MCF 10A (cell line): ENCODE data around the gene PLCL1. TPM values are rescaled to one million over a fixed set of nuclear protein-coding genes. Genes with fewer than 3 reads are reported as not detected.

Source experiments
- BruUV-seq: library from RNA; stranded (reverse); fragments of 400-500 nt; replicated peaks from 2 replicates; lab custom pipeline; 2021; lab: Mats Ljungman, UMichigan
- CTCF ChIA-PET: fragments of 300-600 bp; sonication (Branson Sonifier 250); formaldehyde crosslinking; extraction: SDS; loops from one replicate; lab custom pipeline; 2021; ENCODE audit warnings: antibody characterized with exemption, inconsistent platforms; lab: Yijun Ruan, JAX
- POLR2A ChIA-PET: fragments of 300-600, 350-650 bp; sonication (Branson Sonifier 250); formaldehyde crosslinking; extraction: SDS; loops from one replicate; lab custom pipeline; 2020; ENCODE audit warnings: antibody characterized with exemption, inconsistent platforms; lab: Yijun Ruan, JAX
- DNase-seq: peaks from one replicate; pipeline ENCODE4 v3.0.0-alpha.2; 2018; ENCODE audit not compliant: unreplicated experiment
- H3K27ac Mint-ChIP-seq: one replicate; pipeline ENCODE4 v1.8.0; 2022; ENCODE audit warnings: mild to moderate bottlenecking, low read depth, mixed read lengths; ENCODE audit not compliant: unreplicated experiment
- H3K27me3 Mint-ChIP-seq: one replicate; pipeline ENCODE4 v1.8.0; 2022; ENCODE audit warnings: mixed read lengths; ENCODE audit not compliant: insufficient read depth, unreplicated experiment
- H3K36me3 Mint-ChIP-seq: one replicate; pipeline ENCODE4 v1.8.0; 2022; ENCODE audit warnings: mild to moderate bottlenecking, moderate library complexity, mixed read lengths; ENCODE audit not compliant: insufficient read depth, unreplicated experiment
- H3K4me1 Mint-ChIP-seq: one replicate; pipeline ENCODE4 v1.8.0; 2022; ENCODE audit warnings: mixed read lengths; ENCODE audit not compliant: insufficient read depth, unreplicated experiment
- H3K4me3 Mint-ChIP-seq: one replicate; pipeline ENCODE4 v1.8.0; 2022; ENCODE audit warnings: mild to moderate bottlenecking, moderate library complexity, mixed read lengths; ENCODE audit not compliant: unreplicated experiment
- H3K9me3 Mint-ChIP-seq: one replicate; pipeline ENCODE4 v1.8.0; 2022; ENCODE audit warnings: mixed read lengths; ENCODE audit not compliant: unreplicated experiment
- CTCF ChIP-seq: fragments of 200-600 bp; IDR thresholded peaks from one replicate; pipeline ENCODE4 v1.8.0; 2022; ENCODE audit warnings: antibody characterized with exemption, mild to moderate bottlenecking; ENCODE audit not compliant: unreplicated experiment
- intact Hi-C: fragments of 100-400 bp; cut with micrococcal nuclease; formaldehyde crosslinking; loops from 2 replicates; pipeline ENCODE4 v1.14.1; 2022
- total RNA-seq: library from RNA; stranded (reverse); gene quantifications from 2 replicates; pipeline ENCODE4 v1.2.3, GENCODE V29; 2022

The PLCL1 gene
- total RNA-seq, 1 experiment from 2014 or later: 0.12 TPM

- no peaks in the 10 kb centered on the region for H3K27me3 Mint-ChIP-seq
- no peaks in the 10 kb centered on the region for H3K36me3 Mint-ChIP-seq
- H3K4me3 Mint-ChIP-seq: no peak overlapping the region
- no peaks in the 10 kb centered on the region for H3K9me3 Mint-ChIP-seq
- H3K4me1 Mint-ChIP-seq: peaks cover 2% of the 10 kb centered on the region
- no peak for DNase-seq
- BruUV-seq: no TSS peak
- intact Hi-C loops: loop anchor here (10.0 kb wide), 1 partner anchor 94 kb away; no protein-coding TSS in a partner anchor
- CTCF ChIA-PET: no interaction called here
- H3K27ac Mint-ChIP-seq: no peak overlapping the region
- POLR2A ChIA-PET: no interaction called here
- TF ChIP-seq CTCF: no peak
Observed at GRCh38 chr2:197978971-197979370, 174.6 kb downstream of the PLCL1 start.

- intact Hi-C loops: loop anchor here (10.0 kb wide), 1 partner anchor 312 kb away; no protein-coding TSS in a partner anchor
- Mint-ChIP-seq H3K4me1 (no peaks in the 10 kb centered on the region), H3K36me3 (no peaks in the 10 kb centered on the region), H3K9me3 (no peaks in the 10 kb centered on the region), H3K27me3 (no peaks in the 10 kb centered on the region), H3K27ac (no peak overlapping the region), H3K4me3 (no peak overlapping the region)
- ChIA-PET CTCF (interaction anchor here (1.2 to 1.3 kb wide), 2 partner anchors 8 to 178 kb away, joined by 3 to 4 read pairs; partner anchors contain the start of gene PLCL1), POLR2A (interaction anchor here (1.2 to 1.5 kb wide), 2 partner anchors 12 to 113 kb away, joined by 3 to 4 read pairs; no protein-coding TSS in a partner anchor)
- BruUV-seq: no TSS peak
- no peak for TF ChIP-seq CTCF
- no peak for DNase-seq
Observed at GRCh38 chr2:197982565-197982964, 178.2 kb downstream of the PLCL1 start.

- POLR2A ChIA-PET: interaction anchor here (2.4 kb wide), 1 partner anchor 69 kb away, joined by 5 read pairs; no protein-coding TSS in a partner anchor
- intact Hi-C loops: loop anchor here (10.0 kb wide), 1 partner anchor 310 kb away; no protein-coding TSS in a partner anchor
- H3K9me3 Mint-ChIP-seq: no peaks in the 10 kb centered on the region
- DNase-seq: no peak
- H3K4me1 Mint-ChIP-seq: no peaks in the 10 kb centered on the region
- no TSS peak for BruUV-seq
- H3K27ac Mint-ChIP-seq: no peak overlapping the region
- H3K4me3 Mint-ChIP-seq: no peak overlapping the region
- TF ChIP-seq CTCF: no peak
- no peaks in the 10 kb centered on the region for H3K27me3 Mint-ChIP-seq
- no peaks in the 10 kb centered on the region for H3K36me3 Mint-ChIP-seq
- CTCF ChIA-PET: interaction anchor here (0.6 to 2.4 kb wide), 16 partner anchors 10 to 902 kb away, joined by 3 to 16 read pairs (median 4); partner anchors contain the start of genes MARS2 and PLCL1
Observed at GRCh38 chr2:197985029-197985638, 180.7 kb downstream of the PLCL1 start.

GRCh38 chr2:197986977-197987376 lies 182.6 kb downstream of the PLCL1 start:
- ChIA-PET POLR2A (interaction anchor here (1.0 kb wide), 1 partner anchor 183 kb away, joined by 3 read pairs; the partner anchor contains the start of gene PLCL1), CTCF (interaction anchor here (0.7 to 2.4 kb wide), 10 partner anchors 8 to 309 kb away, joined by 3 to 16 read pairs (median 4); no protein-coding TSS in a partner anchor)
- Mint-ChIP-seq H3K4me1 (no peaks in the 10 kb centered on the region), H3K36me3 (no peaks in the 10 kb centered on the region), H3K27ac (no peak overlapping the region), H3K4me3 (no peak overlapping the region), H3K9me3 (no peaks in the 10 kb centered on the region), H3K27me3 (no peaks in the 10 kb centered on the region)
- no peak for TF ChIP-seq CTCF
- no TSS peak for BruUV-seq
- intact Hi-C loops: loop anchor here (1.0 to 10.0 kb wide), 2 partner anchors 183 to 308 kb away; partner anchors contain the start of gene PLCL1
- DNase-seq: no peak
